ENCODE measurements around the gene FAM120A. TPM values are rescaled to one million over a fixed set of nuclear protein-coding genes. Genes with fewer than 3 reads are reported as not detected.

The FAM120A gene
- total RNA-seq, 4 donors from 2014 or later = 68.7 to 105 (median 90.2) TPM

DNA sequence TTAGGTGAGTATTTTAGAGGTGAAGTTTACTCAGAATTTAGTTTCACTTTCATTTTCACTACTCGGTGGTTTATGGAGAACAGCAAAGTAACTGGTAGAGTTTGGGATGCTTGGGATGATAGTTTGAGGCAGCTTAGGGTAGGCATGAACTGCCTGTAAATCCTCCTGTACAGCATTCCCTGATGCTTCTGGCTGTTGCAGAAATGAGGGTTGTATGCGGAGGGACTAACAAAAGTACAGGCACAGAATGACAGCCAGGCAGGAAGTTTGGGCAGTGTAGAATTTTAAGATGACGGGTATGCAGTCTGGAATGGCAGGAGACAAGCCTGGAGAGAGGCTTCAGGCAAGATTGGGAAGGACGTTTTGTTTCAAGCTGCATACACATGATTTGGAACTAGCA lies 49.9 kb downstream of the FAM120A start:
- TF ChIP-seq, protein P1, sequence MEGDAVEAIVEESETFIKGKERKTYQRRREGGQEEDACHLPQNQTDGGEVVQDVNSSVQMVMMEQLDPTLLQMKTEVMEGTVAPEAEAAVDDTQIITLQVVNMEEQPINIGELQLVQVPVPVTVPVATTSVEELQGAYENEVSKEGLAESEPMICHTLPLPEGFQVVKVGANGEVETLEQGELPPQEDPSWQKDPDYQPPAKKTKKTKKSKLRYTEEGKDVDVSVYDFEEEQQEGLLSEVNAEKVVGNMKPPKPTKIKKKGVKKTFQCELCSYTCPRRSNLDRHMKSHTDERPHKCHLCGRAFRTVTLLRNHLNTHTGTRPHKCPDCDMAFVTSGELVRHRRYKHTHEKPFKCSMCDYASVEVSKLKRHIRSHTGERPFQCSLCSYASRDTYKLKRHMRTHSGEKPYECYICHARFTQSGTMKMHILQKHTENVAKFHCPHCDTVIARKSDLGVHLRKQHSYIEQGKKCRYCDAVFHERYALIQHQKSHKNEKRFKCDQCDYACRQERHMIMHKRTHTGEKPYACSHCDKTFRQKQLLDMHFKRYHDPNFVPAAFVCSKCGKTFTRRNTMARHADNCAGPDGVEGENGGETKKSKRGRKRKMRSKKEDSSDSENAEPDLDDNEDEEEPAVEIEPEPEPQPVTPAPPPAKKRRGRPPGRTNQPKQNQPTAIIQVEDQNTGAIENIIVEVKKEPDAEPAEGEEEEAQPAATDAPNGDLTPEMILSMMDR (IDR thresholded peaks at IDR 0.05; ENCODE audit: low read depth) = no peak

DNA sequence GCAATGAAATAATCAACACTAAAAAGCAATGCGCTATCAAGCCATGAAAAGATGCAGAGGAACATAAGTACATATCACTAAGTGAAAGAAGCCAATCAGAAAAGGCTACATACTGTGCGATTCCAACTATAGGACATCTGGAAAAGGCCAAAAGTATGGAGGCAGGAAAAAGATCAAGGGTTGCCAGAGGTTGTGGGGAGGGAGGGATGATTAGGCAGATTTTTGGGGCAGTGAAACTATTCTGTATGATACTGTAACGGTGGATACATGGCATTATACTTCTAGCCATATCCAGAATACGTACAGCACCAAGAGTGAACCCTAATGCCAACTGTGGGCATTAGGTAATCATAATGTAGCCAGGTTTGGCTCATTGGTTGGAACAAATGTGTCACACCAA lies 51.9 kb downstream of the FAM120A start:
- TF ChIP-seq, protein P1 (IDR thresholded peaks at IDR 0.05; ENCODE audit: low read depth) = no peak

DNA sequence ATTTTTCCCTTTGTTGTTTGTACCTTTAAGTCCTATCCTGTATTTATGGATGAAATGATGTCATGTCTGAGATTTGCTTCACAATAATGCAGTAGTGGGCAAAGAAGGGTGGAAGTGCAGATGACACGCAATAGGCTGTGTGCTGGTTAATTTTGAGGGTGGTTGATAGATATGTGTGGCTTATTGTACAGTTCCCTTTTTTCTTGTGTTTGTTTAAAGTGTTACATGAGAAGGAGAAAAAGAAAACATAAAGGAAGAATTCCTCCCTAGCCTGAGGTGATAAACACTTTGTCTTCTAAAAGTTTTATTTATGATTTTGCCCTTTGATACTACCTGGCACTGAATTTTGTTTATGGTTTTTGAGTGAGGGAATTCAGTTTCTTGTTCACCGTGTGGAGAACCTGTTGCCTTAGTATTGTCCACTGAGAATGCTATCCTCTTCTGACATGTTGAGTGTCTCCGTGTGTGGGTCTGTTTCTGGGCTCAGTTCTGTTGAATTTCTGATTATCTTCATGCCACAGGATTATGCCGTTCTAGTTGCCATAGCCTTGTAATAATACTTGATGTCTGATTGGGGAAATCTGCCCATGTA lies 54.2 kb downstream of the FAM120A start:
- TF ChIP-seq, protein P1 (IDR thresholded peaks at IDR 0.05; ENCODE audit: low read depth) = no peak

DNA sequence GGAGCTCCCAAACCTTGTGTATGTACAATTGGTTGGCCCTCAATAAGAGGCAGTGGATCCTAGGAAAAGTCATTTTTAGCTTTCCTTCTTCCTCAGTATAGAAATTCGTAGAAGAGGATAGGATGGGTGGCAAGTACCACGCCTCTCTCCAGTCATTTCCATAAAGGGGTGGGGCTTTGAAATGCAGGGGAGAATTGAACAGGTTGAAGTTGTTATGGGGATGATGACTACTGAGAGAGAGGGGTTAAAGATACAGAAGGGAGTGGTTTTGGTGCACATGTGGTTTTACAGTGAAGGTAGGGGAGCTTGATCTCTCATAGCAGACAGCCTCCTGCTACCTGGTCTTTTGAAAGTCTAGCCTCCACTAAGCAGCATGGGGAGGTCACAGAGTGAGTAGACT lies 56.3 kb downstream of the FAM120A start:
- TF ChIP-seq, protein P1 (IDR thresholded peaks at IDR 0.05; ENCODE audit: low read depth) = no peak

DNA sequence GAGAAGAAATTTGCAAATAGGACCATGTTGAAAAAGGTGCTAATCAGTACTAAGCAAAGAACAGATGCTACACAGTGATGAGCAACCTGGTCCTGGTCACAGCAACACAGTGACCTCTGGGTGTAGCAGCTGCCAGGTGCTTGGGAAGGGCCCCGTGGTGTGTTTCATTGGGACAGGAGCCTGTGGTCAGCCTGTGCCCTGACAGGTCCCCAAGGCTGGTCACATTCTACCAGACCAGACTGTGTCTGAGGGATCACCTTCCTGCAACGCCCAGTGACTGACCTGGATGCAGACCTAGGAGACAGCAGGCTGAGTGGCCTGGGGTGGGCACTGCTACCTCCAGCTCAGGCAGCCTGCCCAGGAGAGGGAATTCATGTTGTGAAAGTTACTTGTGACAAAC lies 56.7 kb downstream of the FAM120A start:
- TF ChIP-seq, protein P1 (IDR thresholded peaks at IDR 0.05; ENCODE audit: low read depth) = no peak

DNA sequence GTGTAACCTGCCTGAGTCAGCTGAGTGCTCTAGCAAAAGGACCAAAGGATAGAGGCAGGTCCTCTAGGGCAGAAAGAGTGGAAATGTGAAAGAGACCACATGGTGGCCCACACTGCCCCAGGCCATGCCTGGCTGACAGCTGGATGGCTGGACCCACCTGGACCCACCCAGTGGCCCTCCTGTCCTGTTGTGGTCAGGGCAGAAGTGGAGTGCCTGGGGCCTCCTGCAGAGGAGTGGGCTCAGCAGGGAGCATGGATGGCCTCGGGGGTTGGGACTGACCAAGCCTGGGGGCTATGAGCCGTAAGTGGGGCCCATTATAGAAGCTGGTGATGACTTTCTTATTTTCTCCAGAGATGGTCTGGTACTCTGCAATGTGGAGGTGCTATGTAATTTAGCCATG lies 57.6 kb downstream of the FAM120A start:
- TF ChIP-seq, protein P1 (IDR thresholded peaks at IDR 0.05; ENCODE audit: low read depth) = no peak

DNA sequence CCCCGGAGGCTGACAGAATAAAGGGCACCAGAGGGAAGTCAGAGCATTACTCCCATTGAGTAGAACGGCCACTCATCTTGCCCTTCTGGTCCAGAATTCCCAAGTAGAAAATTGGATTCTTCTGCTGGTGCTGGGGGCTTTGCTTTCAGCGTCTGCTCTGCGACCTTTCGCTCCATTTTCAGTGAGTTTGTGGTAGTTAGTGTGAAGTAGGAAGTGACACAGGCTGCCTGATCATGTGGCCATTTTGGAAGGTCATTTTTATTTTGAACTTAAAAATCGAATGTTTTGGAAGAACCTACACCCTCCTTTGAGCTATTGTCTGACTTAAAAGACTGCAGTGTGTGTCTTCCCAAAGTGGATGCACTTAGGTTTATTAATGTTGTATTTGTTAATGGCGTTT lies 58.6 kb downstream of the FAM120A start:
- TF ChIP-seq, protein P1 (IDR thresholded peaks at IDR 0.05; ENCODE audit: low read depth) = no peak
